ENCODE measurements around the gene TRMT13. TPM values are rescaled to one million over a fixed set of nuclear protein-coding genes. Genes with fewer than 3 reads are reported as not detected.
A peak's percentile ranks its signal among the peaks of the same experiment; 100 is the strongest.

TRMT13 gene
- total and polyA plus RNA-seq, 9 of the 15 experiments (the other 6 are each of a cell fraction or from before 2014, with no cell fraction given) = 18.7 to 33.0 (median 28.9) TPM

DNA sequence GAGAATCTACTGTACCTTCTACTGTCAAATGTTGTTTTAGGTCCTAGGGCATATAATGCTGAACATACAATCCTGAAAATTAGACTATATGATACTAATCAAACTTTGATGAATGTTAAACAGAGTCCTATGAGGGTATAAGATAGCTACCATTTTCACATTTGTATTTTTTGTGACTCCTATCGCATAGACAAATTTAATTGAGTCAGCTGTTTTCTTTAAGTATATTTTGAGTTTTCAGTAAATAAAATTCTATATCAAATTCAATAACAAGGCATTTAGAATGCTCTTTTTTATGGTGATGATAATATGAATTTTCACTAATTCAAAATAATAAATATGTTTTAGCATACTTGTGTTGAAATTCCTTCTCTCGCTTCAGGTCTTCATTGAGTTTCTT lies 35.1 kb downstream of the TRMT13 start:
- no peaks in the 10 kb centered on the region for H3K9me1 ChIP-seq (ENCODE audit: control insufficient read depth, insufficient read depth, low read length)
- H3K4me1 ChIP-seq (replicated peaks in 1 of 2; ENCODE audit: control insufficient read depth in 2 of 2, insufficient read depth in 2 of 2, low read length in 2 of 2) = no peaks in the 10 kb centered on the region
- H2AFZ ChIP-seq (ENCODE audit: low read depth, low read length) = no peak overlapping the region
- ChIA-PET POLR2A (no interaction called here), CTCF (ENCODE audit: low intra/inter-chr PET ratio) (interaction anchor here (0.6 kb wide), 1 partner anchor 832 kb away, joined by 5 read pairs; no protein-coding TSS in a partner anchor)
- no peaks in the 10 kb centered on the region for H3K9me3 ChIP-seq (replicated peaks; ENCODE audit: control insufficient read depth, insufficient read depth, low read depth, low read length)
- intact Hi-C loops (cut with micrococcal nuclease) (no loop called here), in situ Hi-C loops (cut with MboI) (no loop called here)
- BruUV-seq (replicated peaks) = no TSS peak
- H3K4me2 ChIP-seq (ENCODE audit: insufficient read depth, low read length) = no peak overlapping the region
- H3K27me3 ChIP-seq (ENCODE audit: control insufficient read depth in 2 of 2, insufficient read depth in 2 of 2, low read length in 2 of 2) = no peaks in the 10 kb centered on the region
- FAIRE-seq (no peak), ATAC-seq (no peak), DNase-seq (ENCODE audit: extremely low read depth in 1 of 4, low spot score in 3 of 4) (no peak)
- no peaks in the 10 kb centered on the region for H4K20me1 ChIP-seq (replicated peaks; ENCODE audit: control insufficient read depth, insufficient read depth, low read length)
- H3K79me2 ChIP-seq (ENCODE audit: control insufficient read depth, insufficient read depth, low read length) = no peaks in the 10 kb centered on the region
- H3K4me3 ChIP-seq = no peak overlapping the region
- H3K9ac ChIP-seq (ENCODE audit: insufficient read depth in 1 of 2, low read depth in 2 of 2, low read length in 2 of 2) = no peak overlapping the region
- WGBS (ENCODE audit: insufficient coverage, low coverage, missing lambda C conversion rate) = 76% methylated on average over 2 of the region's 2 CpGs
- TF ChIP-seq ZNF561 (CRISPR knock-in tag; conservative IDR thresholded peaks at IDR 0.05) = no peak
- TF ChIP-seq, protein P1, sequence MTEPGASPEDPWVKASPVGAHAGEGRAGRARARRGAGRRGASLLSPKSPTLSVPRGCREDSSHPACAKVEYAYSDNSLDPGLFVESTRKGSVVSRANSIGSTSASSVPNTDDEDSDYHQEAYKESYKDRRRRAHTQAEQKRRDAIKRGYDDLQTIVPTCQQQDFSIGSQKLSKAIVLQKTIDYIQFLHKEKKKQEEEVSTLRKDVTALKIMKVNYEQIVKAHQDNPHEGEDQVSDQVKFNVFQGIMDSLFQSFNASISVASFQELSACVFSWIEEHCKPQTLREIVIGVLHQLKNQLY (CRISPR knock-in tag; conservative IDR thresholded peaks at IDR 0.05) = no peak
- peak; percentile 55 for TF ChIP-seq C11orf30 (IDR thresholded peaks at IDR 0.05; ENCODE audit: low read depth)
- TF ChIP-seq, protein P2, sequence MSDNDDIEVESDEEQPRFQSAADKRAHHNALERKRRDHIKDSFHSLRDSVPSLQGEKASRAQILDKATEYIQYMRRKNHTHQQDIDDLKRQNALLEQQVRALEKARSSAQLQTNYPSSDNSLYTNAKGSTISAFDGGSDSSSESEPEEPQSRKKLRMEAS (CRISPR knock-in tag; IDR thresholded peaks at IDR 0.05) = no peak
- TF ChIP-seq RUNX1 (IDR thresholded peaks at IDR 0.05; ENCODE audit: low read depth) = no peak
- no peak for TF ChIP-seq POLR2H (tag; IDR thresholded peaks at IDR 0.05; ENCODE audit: low read depth)
- no peak for TF ChIP-seq ZNF174 (CRISPR knock-in tag; IDR thresholded peaks at IDR 0.05)
- TF ChIP-seq ELF4 (CRISPR knock-in tag; IDR thresholded peaks at IDR 0.05) = no peak
- no peak for TF ChIP-seq ZNF695 (CRISPR knock-in tag; IDR thresholded peaks at IDR 0.05)
- peak; percentile 30; the same call in 1 of the 2 replicates for TF ChIP-seq MAFF (IDR thresholded peaks at IDR 0.05; ENCODE audit: low read length)
- no peak for TF ChIP-seq RBM15 (IDR thresholded peaks at IDR 0.05; ENCODE audit: insufficient read depth, low read length)
- TF ChIP-seq LCOR (CRISPR knock-in tag; IDR thresholded peaks at IDR 0.05) = no peak
- no peak for TF ChIP-seq CXXC5 (CRISPR knock-in tag; IDR thresholded peaks at IDR 0.05)
- TF ChIP-seq PHF20 (IDR thresholded peaks at IDR 0.05; ENCODE audit: partially characterized antibody) = no peak
- no peak for TF ChIP-seq NEUROD1 (IDR thresholded peaks at IDR 0.05; ENCODE audit: borderline replicate concordance, low read depth, low read length, partially characterized antibody)
- TF ChIP-seq MCM2 (IDR thresholded peaks at IDR 0.05; ENCODE audit: low read depth) = no peak
- no peak for TF ChIP-seq PHB2 (IDR thresholded peaks at IDR 0.05; ENCODE audit: low read depth)
- no peak for TF ChIP-seq ZNF445 (CRISPR knock-in tag; IDR thresholded peaks at IDR 0.05; ENCODE audit: low read depth)
- TF ChIP-seq RBM17 (IDR thresholded peaks at IDR 0.05; ENCODE audit: borderline replicate concordance, low read depth, low read length) = no peak
- no peak for TF ChIP-seq ZNF696 (CRISPR knock-in tag; conservative IDR thresholded peaks at IDR 0.05)
- no peak for TF ChIP-seq TRIM28 (IDR thresholded peaks at IDR 0.05)
- peak; percentile 86 for TF ChIP-seq ZNF316 (IDR thresholded peaks at IDR 0.05)
- TF ChIP-seq ZNF384 (IDR thresholded peaks at IDR 0.05; ENCODE audit: low read depth, low read length) = no peak
- no peaks in the 10 kb centered on the region for H3K36me3 ChIP-seq (ENCODE audit: control insufficient read depth, insufficient read depth, low read length)
- H3K27ac ChIP-seq (ENCODE audit: extremely low read depth, low read depth, low read length) = no peak overlapping the region

Data from K562 (cell line).